ENCODE data around the gene TRAFD1.

DNA sequence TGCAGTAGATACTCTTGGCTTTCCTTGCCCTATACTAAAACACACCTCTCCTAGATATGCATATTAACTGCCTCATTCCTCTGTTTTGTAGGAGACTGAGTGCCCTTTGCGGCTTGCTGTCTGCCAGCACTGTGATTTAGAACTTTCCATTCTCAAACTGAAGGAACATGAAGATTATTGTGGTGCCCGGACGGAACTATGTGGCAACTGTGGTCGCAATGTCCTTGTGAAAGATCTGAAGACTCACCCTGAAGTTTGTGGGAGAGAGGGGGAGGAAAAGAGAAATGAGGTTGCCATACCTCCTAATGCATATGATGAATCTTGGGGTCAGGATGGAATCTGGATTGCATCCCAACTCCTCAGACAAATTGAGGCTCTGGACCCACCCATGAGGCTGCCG lies 15.4 kb downstream of the TRAFD1 start:
- TF ChIP-seq RBBP5 (IDR thresholded peaks at IDR 0.05; ENCODE audit: borderline replicate concordance, low read depth, low read length) = no peak
- TF ChIP-seq CEBPB (IDR thresholded peaks at IDR 0.05; ENCODE audit: low read depth, low read length) = no peak
- TF ChIP-seq EP300 (IDR thresholded peaks at IDR 0.05; ENCODE audit: borderline replicate concordance in 1 of 2, low read depth in 2 of 2, low read length in 2 of 2) = no peak
- no peak for TF ChIP-seq EZH2 (IDR thresholded peaks at IDR 0.05; ENCODE audit: low read depth, low read length, severe bottlenecking)
- no peak for TF ChIP-seq CTBP2 (IDR thresholded peaks at IDR 0.05; ENCODE audit: borderline replicate concordance, insufficient read depth, insufficient read length, low read length)
- TF ChIP-seq, protein P1, sequence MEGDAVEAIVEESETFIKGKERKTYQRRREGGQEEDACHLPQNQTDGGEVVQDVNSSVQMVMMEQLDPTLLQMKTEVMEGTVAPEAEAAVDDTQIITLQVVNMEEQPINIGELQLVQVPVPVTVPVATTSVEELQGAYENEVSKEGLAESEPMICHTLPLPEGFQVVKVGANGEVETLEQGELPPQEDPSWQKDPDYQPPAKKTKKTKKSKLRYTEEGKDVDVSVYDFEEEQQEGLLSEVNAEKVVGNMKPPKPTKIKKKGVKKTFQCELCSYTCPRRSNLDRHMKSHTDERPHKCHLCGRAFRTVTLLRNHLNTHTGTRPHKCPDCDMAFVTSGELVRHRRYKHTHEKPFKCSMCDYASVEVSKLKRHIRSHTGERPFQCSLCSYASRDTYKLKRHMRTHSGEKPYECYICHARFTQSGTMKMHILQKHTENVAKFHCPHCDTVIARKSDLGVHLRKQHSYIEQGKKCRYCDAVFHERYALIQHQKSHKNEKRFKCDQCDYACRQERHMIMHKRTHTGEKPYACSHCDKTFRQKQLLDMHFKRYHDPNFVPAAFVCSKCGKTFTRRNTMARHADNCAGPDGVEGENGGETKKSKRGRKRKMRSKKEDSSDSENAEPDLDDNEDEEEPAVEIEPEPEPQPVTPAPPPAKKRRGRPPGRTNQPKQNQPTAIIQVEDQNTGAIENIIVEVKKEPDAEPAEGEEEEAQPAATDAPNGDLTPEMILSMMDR (IDR thresholded peaks at IDR 0.05; ENCODE audit: control extremely low read depth in 1 of 3, insufficient read depth in 1 of 3, low read depth in 1 of 3, low read length in 3 of 3) = no peak

Measured in H1 (cell line).